ENCODE results near the gene MCC. TPM values are rescaled to one million over a fixed set of nuclear protein-coding genes. Genes with fewer than 3 reads are reported as not detected.

Gene MCC
- total and polyA plus RNA-seq, 2 of the 4 experiments (the other 2 are of a cell fraction): 5.0 to 20.6 TPM

- H3K4me1 ChIP-seq (ENCODE audit: control insufficient read depth, insufficient read depth, low read length): peaks cover 6% of the 10 kb centered on the region
- H2BK20ac ChIP-seq (ENCODE audit: low read depth, low read length): peak overlapping the region; percentile 63
- H2BK5ac ChIP-seq (ENCODE audit: low read depth, low read length, poor library complexity, severe bottlenecking): no peak overlapping the region
- no peak overlapping the region for H4K91ac ChIP-seq (ENCODE audit: insufficient read depth, low read depth, low read length)
- no peaks in the 10 kb centered on the region for H3K27me3 ChIP-seq (ENCODE audit: control insufficient read depth, insufficient read depth, low read length)
- peak overlapping the region; percentile 15; the same call in 1 of the 2 replicates for H3K27ac ChIP-seq (ENCODE audit: insufficient read depth, low read length)
- H3K79me1 ChIP-seq (ENCODE audit: low read depth in 1 of 2, low read length in 2 of 2): no peaks in the 10 kb centered on the region
- H2AK9ac ChIP-seq (replicated peaks; ENCODE audit: low read depth, low read length, poor library complexity): no peak overlapping the region
- H3K4me3 ChIP-seq (ENCODE audit: insufficient read depth, low read depth, low read length): no peak overlapping the region
- no peak overlapping the region for H3K56ac ChIP-seq (ENCODE audit: extremely low read depth, insufficient read depth, low read length)
- no peak overlapping the region for H3K23ac ChIP-seq (ENCODE audit: low read depth, low read length)
- no peaks in the 10 kb centered on the region for H4K20me1 ChIP-seq (ENCODE audit: insufficient read depth, low read length)
- no CpG with 5 or more reads among the region's 4 CpGs for WGBS, 2 experiments (ENCODE audit: extremely low coverage in 2 of 2, insufficient read length in 1 of 2)
- ChIA-PET CTCF (interaction anchor here (2.1 kb wide), 1 partner anchor 335 kb away, joined by 8 read pairs; no protein-coding TSS in a partner anchor), POLR2A (ENCODE audit: unreplicated experiment) (no interaction called here)
- H2BK120ac ChIP-seq (ENCODE audit: low read depth, low read length): no peak overlapping the region
- peak overlapping the region; percentile 25; the same call in 1 of the 2 replicates for H3K4me2 ChIP-seq (ENCODE audit: low read depth, low read length)
- ATAC-seq (ENCODE audit: low read depth) (peak; percentile 78), DNase-seq (peak; percentile 68)
- no peak overlapping the region for H4K5ac ChIP-seq (ENCODE audit: low read depth, low read length)
- H3K18ac ChIP-seq (ENCODE audit: low read depth, low read length): no peak overlapping the region
- H3K9me1 ChIP-seq (ENCODE audit: insufficient read depth, low read length): no peaks in the 10 kb centered on the region
- in situ Hi-C loops (cut with MboI; ENCODE audit: low sequenced_read_pairs) (no loop called here), intact Hi-C loops (cut with micrococcal nuclease) (no loop called here), dilution Hi-C loops (cut with HindIII; ENCODE audit: low sequenced_read_pairs, unreplicated experiment) (no loop called here)
- no peak overlapping the region for H2AK5ac ChIP-seq (ENCODE audit: low read depth, low read length)
- H3K9me3 ChIP-seq (ENCODE audit: control insufficient read depth, insufficient read depth, low read length): no peaks in the 10 kb centered on the region
- no peak overlapping the region for H3K14ac ChIP-seq (replicated peaks; ENCODE audit: low read depth, low read length)
- BruUV-seq (replicated peaks): no TSS peak
- H3K9ac ChIP-seq (ENCODE audit: low read depth, low read length): no peak overlapping the region
- no peak overlapping the region for H2AFZ ChIP-seq (replicated peaks; ENCODE audit: low read length, poor library complexity)
- peak overlapping the region; percentile 45; the same call in 1 of the 2 replicates for H3K4ac ChIP-seq (ENCODE audit: low read depth, low read length)
- TF ChIP-seq NFE2L2 (IDR thresholded peaks at IDR 0.05; ENCODE audit: low read depth, low read length) (peak; percentile 56), RFX5 (IDR thresholded peaks at IDR 0.05; ENCODE audit: low read depth, low read length) (no peak), MAFK (IDR thresholded peaks at IDR 0.05; ENCODE audit: low read depth, low read length) (no peak)
- H2BK15ac ChIP-seq (ENCODE audit: low read depth, low read length): 0 out of 3 replicates have a peak overlapping the region, but pooled peaks have one; percentile 45
- no peaks in the 10 kb centered on the region; the same call in 1 of the 2 replicates for H3K36me3 ChIP-seq (ENCODE audit: control insufficient read depth, insufficient read depth, low read length)
- H4K8ac ChIP-seq (ENCODE audit: low read depth in 2 of 2, low read length in 2 of 2): peak overlapping the region in 1 of 2 experiments; percentile 7; a peak in 1 of 4 replicates
Observed at GRCh38 chr5:113331209-113331551, 157.1 kb downstream of the MCC start.
